B cell (primary cell): ENCODE data around the gene BCL2. TPM values are rescaled to one million over a fixed set of nuclear protein-coding genes. Genes with fewer than 3 reads are reported as not detected.

Source experiments
- ATAC-seq: fragments of 200-7000 bp; cut with Tn5 transposase; one replicate; pipeline ENCODE4 v1.10.0; 2021; ENCODE audit warnings: low read depth, mild to moderate bottlenecking, moderate number of reproducible peaks, moderate library complexity
- CTCF ChIA-PET: fragments of 350-600 bp; sonication (Branson Sonifier 250); formaldehyde crosslinking; loops from one replicate; lab custom pipeline; 2021; ENCODE audit warnings: antibody characterized with exemption, inconsistent platforms; lab: Charles Lee
- POLR2A ChIA-PET: fragments of 350-600 bp; sonication (Branson Sonifier 250); formaldehyde crosslinking; loops from one replicate; lab custom pipeline; 2021; ENCODE audit warnings: antibody characterized with exemption; lab: Charles Lee
- DNase-seq: peaks from one replicate; pipeline ENCODE4 v3.0.0; 2013
- H2AFZ ChIP-seq: 2 replicates; pipeline ENCODE4 v1.6.1; 2012; ENCODE audit warnings: mild to moderate bottlenecking, low read depth, low read length; ENCODE audit not compliant: insufficient read depth, poor library complexity, severe bottlenecking
- H3K27ac ChIP-seq, 2 donors: 1 replicate in 1 of 2; 2 replicates in 1 of 2; pipeline ENCODE4 v1.5.1; 2012 to 2013; ENCODE audit warnings: low read length in 2 of 2, mild to moderate bottlenecking in 2 of 2, moderate library complexity in 1 of 2
- H3K27me3 ChIP-seq, 4 experiments: fragments of 200-600 bp in 1 of 4; sonication (generic) in 1 of 4; replicated peaks in 1 of 4; 1 replicate in 2 of 4; 2 replicates in 2 of 4; pipeline versions ENCODE4 v1.6.1 to v1.7.0; 2013 to 2016; ENCODE audit warnings: low read length in 3 of 4, mild to moderate bottlenecking in 2 of 4, mixed read lengths in 1 of 4, moderate library complexity in 1 of 4; ENCODE audit not compliant: insufficient read depth in 4 of 4, control insufficient read depth in 3 of 4; ENCODE audit errors: control extremely low read depth in 1 of 4
- H3K36me3 ChIP-seq, 2 experiments: replicated peaks in 1 of 2; 1 replicate in 1 of 2; 2 replicates in 1 of 2; pipeline versions ENCODE4 v1.6.1 to v1.7.1; 2013; ENCODE audit warnings: low read length in 1 of 2; ENCODE audit not compliant: insufficient read depth in 2 of 2, control insufficient read depth in 1 of 2; ENCODE audit errors: control extremely low read depth in 1 of 2, extremely low read depth in 1 of 2
- H3K4me1 ChIP-seq, 2 donors: fragments of 200-600 bp in 1 of 2; sonication (generic) in 1 of 2; 1 replicate in 1 of 2; 2 replicates in 1 of 2; pipeline versions ENCODE4 v1.5.1 to v1.6.1; 2013 to 2017; ENCODE audit warnings: low read length in 2 of 2; ENCODE audit not compliant: control insufficient read depth in 2 of 2, insufficient read depth in 2 of 2
- H3K4me2 ChIP-seq: replicated peaks from 2 replicates; pipeline ENCODE3; 2012; ENCODE audit warnings: mild to moderate bottlenecking, low read depth, low read length; ENCODE audit not compliant: poor library complexity, severe bottlenecking
- H3K4me3 ChIP-seq, 5 experiments: fragments of 200-600 bp in 1 of 5; sonication (generic) in 1 of 5; 1 replicate in 3 of 5; 2 replicates in 2 of 5; pipeline versions ENCODE4 v1.5.1 to v1.7.0; 2011 to 2016; ENCODE audit warnings: low read length in 4 of 5, mild to moderate bottlenecking in 4 of 5, low read depth in 2 of 5, control low read depth in 1 of 5, moderate library complexity in 1 of 5; ENCODE audit not compliant: insufficient read depth in 1 of 5; ENCODE audit errors: control extremely low read depth in 1 of 5, extremely low read depth in 1 of 5
- H3K79me2 ChIP-seq: fragments of 200-600 bp; sonication (generic); one replicate; pipeline ENCODE4 v1.6.0; 2016; ENCODE audit warnings: low read length; ENCODE audit not compliant: control insufficient read depth, insufficient read depth
- H3K9ac ChIP-seq: fragments of 200-600 bp; sonication (generic); 2 replicates; pipeline ENCODE4 v1.6.1; 2017; ENCODE audit warnings: mild to moderate bottlenecking, low read length, moderate library complexity
- H3K9me3 ChIP-seq, 3 donors: one replicate each; pipeline versions ENCODE4 v1.6.1 to v1.7.1; 2013; ENCODE audit warnings: low read length in 2 of 3; ENCODE audit not compliant: control insufficient read depth in 2 of 3, insufficient read depth in 1 of 3; ENCODE audit errors: control extremely low read depth in 1 of 3
- H4K20me1 ChIP-seq: 2 replicates; pipeline ENCODE4 v1.6.0; 2012; ENCODE audit warnings: mild to moderate bottlenecking, low read length; ENCODE audit not compliant: insufficient read depth, control insufficient read depth, poor library complexity, severe bottlenecking
- H3K27ac Mint-ChIP-seq: one replicate; pipeline ENCODE4 v1.8.0; 2021; ENCODE audit warnings: mixed read lengths
- H3K27me3 Mint-ChIP-seq: one replicate; pipeline ENCODE4 v1.8.0; 2021; ENCODE audit warnings: mixed read lengths
- H3K4me1 Mint-ChIP-seq: one replicate; pipeline ENCODE4 v1.8.0; 2021; ENCODE audit warnings: mixed read lengths
- H3K4me3 Mint-ChIP-seq: one replicate; pipeline ENCODE4 v1.8.0; 2021; ENCODE audit warnings: mixed read lengths
- H3K9me3 Mint-ChIP-seq: one replicate; pipeline ENCODE4 v1.8.0; 2022; ENCODE audit warnings: mixed read lengths; ENCODE audit not compliant: insufficient read depth
- CTCF ChIP-seq: fragments of 200-600 bp; IDR thresholded peaks from one replicate; pipeline ENCODE4 v1.8.0; 2022; ENCODE audit warnings: antibody characterized with exemption, mild to moderate bottlenecking
- EZH2 ChIP-seq: IDR thresholded peaks from 2 replicates; pipeline ENCODE4 v1.6.1; 2012; ENCODE audit warnings: borderline replicate concordance, low read depth, mild to moderate bottlenecking, moderate library complexity, low read length; ENCODE audit not compliant: insufficient read depth, poor library complexity, severe bottlenecking
- WGBS: methylation state at CpG from one replicate; pipeline ENCODE4 v1.1.5; 2013; ENCODE audit warnings: missing lambda C conversion rate; ENCODE audit not compliant: insufficient coverage; 5-methylcytosine and 5-hydroxymethylcytosine counted together
- intact Hi-C: fragments of 100-400 bp; cut with micrococcal nuclease; formaldehyde crosslinking; loops from one replicate; pipeline ENCODE4 v1.10.0; 2022
- polyA plus RNA-seq: library from polyadenylated mRNA; depleted of rRNA; stranded (reverse); fragments of >200 nt; gene quantifications from 2 replicates; pipeline ENCODE4 v1.2.3, GENCODE V29; 2012
- total RNA-seq, 2 donors: library from RNA; stranded (reverse); fragments of 120-200 nt in 1 of 2; gene quantifications; 1 replicate in 1 of 2; 2 replicates in 1 of 2; pipeline versions ENCODE4 v1.2.3 to v1.2.4, GENCODE V29; 2013 to 2022

BCL2 gene
- total and polyA plus RNA-seq, 2 donors (not counting 1 experiment from before 2014, with no cell fraction given), result 27.6 to 144 TPM

GRCh38 chr18:63164396-63164795 is 155.2 kb downstream of the BCL2 start:
- H3K36me3 ChIP-seq, result no peaks in the 10 kb centered on the region
- H2AFZ ChIP-seq, result no peak overlapping the region
- H3K27me3 ChIP-seq, result no peaks in the 10 kb centered on the region
- H4K20me1 ChIP-seq, result no peaks in the 10 kb centered on the region
- Mint-ChIP-seq H3K4me3 (no peak overlapping the region), H3K27me3 (no peaks in the 10 kb centered on the region), H3K9me3 (no peaks in the 10 kb centered on the region), H3K27ac (peak overlapping the region; percentile 96), H3K4me1 (peaks cover 70% of the 10 kb centered on the region)
- H3K4me3 ChIP-seq, result no peak overlapping the region
- ChIA-PET CTCF (interaction anchor here (1.1 to 4.2 kb wide), 4 partner anchors 9 to 154 kb away, joined by 6 to 57 read pairs (median 7); partner anchors contain the start of gene BCL2), POLR2A (no interaction called here)
- H3K9ac ChIP-seq, result no peak overlapping the region
- TF ChIP-seq EZH2 (no peak), CTCF (no peak)
- ATAC-seq, result no peak
- H3K4me1 ChIP-seq, result peaks cover 51 to 52% of the 10 kb centered on the region in 2 donors
- peak overlapping the region; percentile 4 to 89 for H3K27ac ChIP-seq
- intact Hi-C loops, result loop anchor here (5.0 kb wide), 2 partner anchors 258 to 447 kb away; partner anchors contain the start of genes PHLPP1 and VPS4B
- H3K4me2 ChIP-seq, result no peak overlapping the region
- no peaks in the 10 kb centered on the region for H3K9me3 ChIP-seq
- H3K79me2 ChIP-seq, result peaks cover 77% of the 10 kb centered on the region
- DNase-seq, result no peak
- WGBS, result 88% methylated on average over 1 of the region's 1 CpG

DNA sequence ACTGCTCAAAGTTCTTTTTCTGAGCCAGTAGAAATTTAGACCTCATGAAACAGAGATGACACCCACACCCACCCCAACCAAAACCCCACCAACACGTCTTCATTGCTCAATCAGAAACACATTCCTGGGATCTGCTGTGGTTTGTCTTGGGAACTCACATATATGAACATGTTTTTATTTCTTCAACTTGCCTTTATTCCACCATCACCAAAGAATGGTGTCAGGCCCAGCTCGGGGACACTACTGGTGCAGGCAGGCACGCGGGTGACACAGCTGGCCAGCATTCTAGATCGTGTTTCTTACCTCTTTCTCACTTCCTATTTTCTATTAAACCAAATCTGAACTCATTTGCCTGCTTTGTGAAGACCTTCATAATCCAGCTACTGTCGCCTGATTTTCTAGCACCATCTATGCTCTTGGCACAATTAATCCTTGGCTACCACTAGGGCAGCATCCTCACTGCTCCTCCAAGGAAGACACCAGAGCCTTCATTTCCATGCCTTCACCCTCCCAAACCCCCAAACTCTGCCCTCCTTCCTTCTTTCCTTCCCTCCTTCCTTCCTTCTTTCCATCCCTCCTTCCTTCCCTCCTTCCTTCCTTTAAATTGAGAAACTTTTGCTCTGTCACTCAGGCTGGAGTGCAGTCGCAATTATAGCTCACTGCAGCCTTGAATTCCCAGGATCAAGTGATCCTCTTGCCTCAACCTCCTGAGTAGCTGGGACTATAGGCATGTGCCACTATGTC is 157.1 kb downstream of the BCL2 start:
- DNase-seq (peak; percentile 86), ATAC-seq (peak; percentile 48)
- intact Hi-C loops, result loop anchor here (2.0 to 5.0 kb wide), 5 partner anchors 20 to 445 kb away; partner anchors contain the start of genes PHLPP1 and VPS4B
- H3K27me3 ChIP-seq, result no peaks in the 10 kb centered on the region
- peak overlapping the region; percentile 71 for H3K4me2 ChIP-seq
- no peaks in the 10 kb centered on the region for H3K9me3 ChIP-seq
- no peaks in the 10 kb centered on the region for H4K20me1 ChIP-seq
- Mint-ChIP-seq H3K4me3 (peak overlapping the region; percentile 70), H3K4me1 (peaks cover 83% of the 10 kb centered on the region), H3K27me3 (no peaks in the 10 kb centered on the region), H3K27ac (peak overlapping the region; percentile 96), H3K9me3 (no peaks in the 10 kb centered on the region)
- no peak for TF ChIP-seq CTCF
- TF ChIP-seq EZH2, result no peak
- peak overlapping the region; percentile 7 for H2AFZ ChIP-seq
- ChIA-PET POLR2A (interaction anchor here (0.7 to 2.8 kb wide), 10 partner anchors 11 to 160 kb away, joined by 3 to 30 read pairs (median 4); partner anchors contain the start of gene BCL2), CTCF (interaction anchor here (0.7 to 4.2 kb wide), 25 partner anchors 11 to 447 kb away, joined by 3 to 57 read pairs (median 5); partner anchors contain the start of genes BCL2 and PHLPP1)
- peaks cover 70 to 72% of the 10 kb centered on the region in 2 donors for H3K4me1 ChIP-seq
- peaks cover 81% of the 10 kb centered on the region for H3K79me2 ChIP-seq
- peak overlapping the region; percentile 46 for H3K9ac ChIP-seq
- H3K36me3 ChIP-seq, result no peaks in the 10 kb centered on the region
- WGBS, result 8% methylated on average over 6 of the region's 7 CpGs
- peak overlapping the region; percentile 89 to 97 for H3K27ac ChIP-seq
- H3K4me3 ChIP-seq, result peak overlapping the region in 1 of 5 experiments; percentile 31
